ENCODE data around the gene ACBD5.
"Not testable (repeated sequence)": the region's sequence is repeated elsewhere in the genome, so short reads cannot be mapped to it uniquely, and the experiment has no call there.

Gene ACBD5

GRCh38 chr10:27248215-27248614 lies 7.6 kb upstream of the ACBD5 start:
- no peaks in the 10 kb centered on the region for H3K4me1 ChIP-seq (ENCODE audit: control insufficient read depth, insufficient read depth, low read length)
- no peaks in the 10 kb centered on the region for H3K36me3 ChIP-seq (ENCODE audit: control insufficient read depth, insufficient read depth, low read length)
- no peaks in the 10 kb centered on the region for H3K9me3 ChIP-seq (ENCODE audit: control insufficient read depth, insufficient read depth, low read length)

GRCh38 chr10:27247441-27247840 lies 6.8 kb upstream of the ACBD5 start:
- Histone ChIP-seq H3K4me1 (ENCODE audit: control insufficient read depth, insufficient read depth, low read length) (no peaks in the 10 kb centered on the region), H3K9me3 (ENCODE audit: control insufficient read depth, insufficient read depth, low read length) (no peaks in the 10 kb centered on the region), H3K27me3 (ENCODE audit: control insufficient read depth, insufficient read depth, low read length) (no peaks in the 10 kb centered on the region), H3K9ac (ENCODE audit: low read depth, low read length) (no peak overlapping the region), H3K36me3 (ENCODE audit: control insufficient read depth, insufficient read depth, low read length) (no peaks in the 10 kb centered on the region), H3K4me3 (ENCODE audit: low read depth, low read length) (no peak overlapping the region)

More at GRCh38 chr10:27248215-27248614, 7.6 kb upstream of the ACBD5 start:
- no peaks in the 10 kb centered on the region for H3K27me3 ChIP-seq (ENCODE audit: control insufficient read depth, insufficient read depth, low read length)
- no peak overlapping the region for H3K4me3 ChIP-seq (ENCODE audit: low read depth, low read length)
- no peak overlapping the region for H3K9ac ChIP-seq (ENCODE audit: low read depth, low read length)

- Histone ChIP-seq H3K4me1 (ENCODE audit: control insufficient read depth, insufficient read depth, low read length) (no peaks in the 10 kb centered on the region), H3K9ac (ENCODE audit: low read depth, low read length) (no peak overlapping the region), H3K4me3 (ENCODE audit: low read depth, low read length) (no peak overlapping the region), H3K36me3 (ENCODE audit: control insufficient read depth, insufficient read depth, low read length) (no peaks in the 10 kb centered on the region), H3K27me3 (ENCODE audit: control insufficient read depth, insufficient read depth, low read length) (no peaks in the 10 kb centered on the region), H3K9me3 (ENCODE audit: control insufficient read depth, insufficient read depth, low read length) (no peaks in the 10 kb centered on the region)
Measured at GRCh38 chr10:27247006-27247405, 6.4 kb upstream of the ACBD5 start.

GRCh38 chr10:27245836-27246235 lies 5.2 kb upstream of the ACBD5 start:
- no peaks in the 10 kb centered on the region for H3K4me1 ChIP-seq (ENCODE audit: control insufficient read depth, insufficient read depth, low read length)
- no peaks in the 10 kb centered on the region for H3K9me3 ChIP-seq (ENCODE audit: control insufficient read depth, insufficient read depth, low read length)
- no peaks in the 10 kb centered on the region for H3K27me3 ChIP-seq (ENCODE audit: control insufficient read depth, insufficient read depth, low read length)
- H3K9ac ChIP-seq (ENCODE audit: low read depth, low read length), result no peak overlapping the region
- no peak overlapping the region for H3K4me3 ChIP-seq (ENCODE audit: low read depth, low read length)
- H3K36me3 ChIP-seq (ENCODE audit: control insufficient read depth, insufficient read depth, low read length), result no peaks in the 10 kb centered on the region

- Histone ChIP-seq H3K4me1 (ENCODE audit: control insufficient read depth, insufficient read depth, low read length) (no peaks in the 10 kb centered on the region), H3K9me3 (ENCODE audit: control insufficient read depth, insufficient read depth, low read length) (no peaks in the 10 kb centered on the region), H3K27me3 (ENCODE audit: control insufficient read depth, insufficient read depth, low read length) (no peaks in the 10 kb centered on the region), H3K36me3 (ENCODE audit: control insufficient read depth, insufficient read depth, low read length) (no peaks in the 10 kb centered on the region), H3K4me3 (ENCODE audit: low read depth, low read length) (no peak overlapping the region), H3K9ac (ENCODE audit: low read depth, low read length) (no peak overlapping the region)
Measured at GRCh38 chr10:27244976-27245375, 4.4 kb upstream of the ACBD5 start.

GRCh38 chr10:27242951-27243551 lies 2.5 kb upstream of the ACBD5 start:
- peak overlapping the region; percentile 92 for H3K4me3 ChIP-seq (ENCODE audit: low read depth, low read length)
- H3K4me1 ChIP-seq (ENCODE audit: control insufficient read depth, insufficient read depth, low read length), result no peaks in the 10 kb centered on the region
- H3K9me3 ChIP-seq (ENCODE audit: control insufficient read depth, insufficient read depth, low read length), result no peaks in the 10 kb centered on the region
- no peaks in the 10 kb centered on the region for H3K27me3 ChIP-seq (ENCODE audit: control insufficient read depth, insufficient read depth, low read length)
- peak overlapping the region; percentile 85 for H3K9ac ChIP-seq (ENCODE audit: low read depth, low read length)
- H3K36me3 ChIP-seq (ENCODE audit: control insufficient read depth, insufficient read depth, low read length), result no peaks in the 10 kb centered on the region

- Histone ChIP-seq H3K4me1 (ENCODE audit: control insufficient read depth, insufficient read depth, low read length) (no peaks in the 10 kb centered on the region), H3K9me3 (ENCODE audit: control insufficient read depth, insufficient read depth, low read length) (no peaks in the 10 kb centered on the region), H3K36me3 (ENCODE audit: control insufficient read depth, insufficient read depth, low read length) (no peaks in the 10 kb centered on the region), H3K27me3 (ENCODE audit: control insufficient read depth, insufficient read depth, low read length) (no peaks in the 10 kb centered on the region), H3K4me3 (ENCODE audit: low read depth, low read length) (peak overlapping the region; percentile 92), H3K9ac (ENCODE audit: low read depth, low read length) (peak overlapping the region; percentile 85)
Measured at GRCh38 chr10:27242473-27242950, 1.9 kb upstream of the ACBD5 start.

GRCh38 chr10:27241652-27242472 lies 1.3 kb upstream of the ACBD5 start:
- Histone ChIP-seq H3K36me3 (ENCODE audit: control insufficient read depth, insufficient read depth, low read length) (no peaks in the 10 kb centered on the region), H3K4me3 (ENCODE audit: low read depth, low read length) (peak overlapping the region; percentile 92), H3K9ac (ENCODE audit: low read depth, low read length) (peak overlapping the region; percentile 85), H3K9me3 (ENCODE audit: control insufficient read depth, insufficient read depth, low read length) (no peaks in the 10 kb centered on the region), H3K27me3 (ENCODE audit: control insufficient read depth, insufficient read depth, low read length) (no peaks in the 10 kb centered on the region), H3K4me1 (ENCODE audit: control insufficient read depth, insufficient read depth, low read length) (no peaks in the 10 kb centered on the region)

GRCh38 chr10:27241010-27241651 lies 534 bp upstream of the ACBD5 start:
- Histone ChIP-seq H3K36me3 (ENCODE audit: control insufficient read depth, insufficient read depth, low read length) (no peaks in the 10 kb centered on the region), H3K9ac (ENCODE audit: low read depth, low read length) (peak overlapping the region; percentile 73), H3K9me3 (ENCODE audit: control insufficient read depth, insufficient read depth, low read length) (no peaks in the 10 kb centered on the region)

GRCh38 chr10:27237531-27237930 lies 3.1 kb downstream of the ACBD5 start:
- not testable (repeated sequence) for H3K4me1 ChIP-seq (ENCODE audit: control insufficient read depth, insufficient read depth, low read length); H3K9ac ChIP-seq (ENCODE audit: low read depth, low read length); H3K36me3 ChIP-seq (ENCODE audit: control insufficient read depth, insufficient read depth, low read length); H3K9me3 ChIP-seq (ENCODE audit: control insufficient read depth, insufficient read depth, low read length); H3K27me3 ChIP-seq (ENCODE audit: control insufficient read depth, insufficient read depth, low read length); H3K4me3 ChIP-seq (ENCODE audit: low read depth, low read length)

More at GRCh38 chr10:27241010-27241651, 534 bp upstream of the ACBD5 start:
- H3K4me1 ChIP-seq (ENCODE audit: control insufficient read depth, insufficient read depth, low read length), result no peaks in the 10 kb centered on the region
- H3K27me3 ChIP-seq (ENCODE audit: control insufficient read depth, insufficient read depth, low read length), result no peaks in the 10 kb centered on the region
- H3K4me3 ChIP-seq (ENCODE audit: low read depth, low read length), result peak overlapping the region; percentile 92

- H3K36me3 ChIP-seq (ENCODE audit: control insufficient read depth, insufficient read depth, low read length); H3K9me3 ChIP-seq (ENCODE audit: control insufficient read depth, insufficient read depth, low read length); H3K4me1 ChIP-seq (ENCODE audit: control insufficient read depth, insufficient read depth, low read length); H3K4me3 ChIP-seq (ENCODE audit: low read depth, low read length); H3K9ac ChIP-seq (ENCODE audit: low read depth, low read length); H3K27me3 ChIP-seq (ENCODE audit: control insufficient read depth, insufficient read depth, low read length): not testable (repeated sequence)
Measured at GRCh38 chr10:27236589-27237128, 3.9 kb downstream of the ACBD5 start.
